ENCODE measurements around the gene MDM4. TPM values are rescaled to one million over a fixed set of nuclear protein-coding genes. Genes with fewer than 3 reads are reported as not detected.
A peak's percentile ranks its signal among the peaks of the same experiment; 100 is the strongest.

Gene MDM4
- total RNA-seq, 2 donors from 2014 or later: 65.5 to 161 TPM

- peak; percentile 31 for TF ChIP-seq CTCF (conservative IDR thresholded peaks at IDR 0.05)
- no peak overlapping the region for H3K4me3 Mint-ChIP-seq
- H3K27me3 Mint-ChIP-seq (ENCODE audit: insufficient read depth): peaks cover 2% of the 10 kb centered on the region
- H3K27ac ChIP-seq (ENCODE audit: low read depth, low read length): no peak overlapping the region
- 76 to 86% methylated on average over 4 to 7 of the region's 7 CpGs for WGBS, 2 experiments (ENCODE audit: insufficient coverage in 1 of 2, insufficient read length in 1 of 2)
- peaks cover 36% of the 10 kb centered on the region for H3K4me1 Mint-ChIP-seq
- H3K9me3 ChIP-seq (ENCODE audit: control insufficient read depth, low read length): no peaks in the 10 kb centered on the region
- no peaks in the 10 kb centered on the region for H3K9me3 Mint-ChIP-seq
- H3K4me3 ChIP-seq (ENCODE audit: low read length): no peak overlapping the region
- H3K36me3 ChIP-seq (ENCODE audit: control insufficient read depth, insufficient read depth, low read length): no peaks in the 10 kb centered on the region
- H3K9ac ChIP-seq (ENCODE audit: extremely low read depth, low read length, poor library complexity, severe bottlenecking): no peak overlapping the region
- H3K4me1 ChIP-seq (ENCODE audit: control insufficient read depth, insufficient read depth, low read length): peaks cover 5% of the 10 kb centered on the region
- H3K27ac Mint-ChIP-seq: no peak overlapping the region
- no peaks in the 10 kb centered on the region for H3K27me3 ChIP-seq (ENCODE audit: control insufficient read depth, insufficient read depth, low read length, poor library complexity, severe bottlenecking)
- no peak for DNase-seq
- no peaks in the 10 kb centered on the region for H3K36me3 Mint-ChIP-seq (ENCODE audit: low read depth)
Observed at GRCh38 chr1:204478172-204478899, 37.9 kb upstream of the MDM4 start.

- Mint-ChIP-seq H3K4me1 (peaks cover 36% of the 10 kb centered on the region), H3K4me3 (no peak overlapping the region), H3K9me3 (no peaks in the 10 kb centered on the region), H3K36me3 (ENCODE audit: low read depth) (no peaks in the 10 kb centered on the region), H3K27me3 (ENCODE audit: insufficient read depth) (peaks cover 2% of the 10 kb centered on the region), H3K27ac (no peak overlapping the region)
- Histone ChIP-seq H3K27me3 (ENCODE audit: control insufficient read depth, insufficient read depth, low read length, poor library complexity, severe bottlenecking) (no peaks in the 10 kb centered on the region), H3K4me1 (ENCODE audit: control insufficient read depth, insufficient read depth, low read length) (peaks cover 5% of the 10 kb centered on the region), H3K9ac (ENCODE audit: extremely low read depth, low read length, poor library complexity, severe bottlenecking) (no peak overlapping the region), H3K27ac (ENCODE audit: low read depth, low read length) (no peak overlapping the region), H3K9me3 (ENCODE audit: control insufficient read depth, low read length) (no peaks in the 10 kb centered on the region), H3K4me3 (ENCODE audit: low read length) (no peak overlapping the region), H3K36me3 (ENCODE audit: control insufficient read depth, insufficient read depth, low read length) (no peaks in the 10 kb centered on the region)
- WGBS, 2 experiments (ENCODE audit: insufficient coverage in 1 of 2, insufficient read length in 1 of 2): 90 to 91% methylated on average over 2 of the region's 2 CpGs
- TF ChIP-seq CTCF (conservative IDR thresholded peaks at IDR 0.05): no peak
- DNase-seq: no peak
Observed at GRCh38 chr1:204478921-204479320, 37.3 kb upstream of the MDM4 start.

- Mint-ChIP-seq H3K36me3 (ENCODE audit: low read depth) (no peaks in the 10 kb centered on the region), H3K27me3 (ENCODE audit: insufficient read depth) (peaks cover 2% of the 10 kb centered on the region), H3K27ac (no peak overlapping the region), H3K4me1 (peaks cover 31% of the 10 kb centered on the region), H3K4me3 (no peak overlapping the region), H3K9me3 (no peaks in the 10 kb centered on the region)
- no peak overlapping the region for H3K4me3 ChIP-seq (ENCODE audit: low read length)
- 91 to 99% methylated on average over 10 to 13 of the region's 13 CpGs for WGBS, 2 experiments (ENCODE audit: insufficient coverage in 1 of 2, insufficient read length in 1 of 2)
- no peak overlapping the region for H3K9ac ChIP-seq (ENCODE audit: extremely low read depth, low read length, poor library complexity, severe bottlenecking)
- no peaks in the 10 kb centered on the region for H3K27me3 ChIP-seq (ENCODE audit: control insufficient read depth, insufficient read depth, low read length, poor library complexity, severe bottlenecking)
- no peaks in the 10 kb centered on the region for H3K9me3 ChIP-seq (ENCODE audit: control insufficient read depth, low read length)
- DNase-seq: no peak
- TF ChIP-seq CTCF (conservative IDR thresholded peaks at IDR 0.05): no peak
- no peaks in the 10 kb centered on the region for H3K36me3 ChIP-seq (ENCODE audit: control insufficient read depth, insufficient read depth, low read length)
- H3K4me1 ChIP-seq (ENCODE audit: control insufficient read depth, insufficient read depth, low read length): peaks cover 5% of the 10 kb centered on the region
- H3K27ac ChIP-seq (ENCODE audit: low read depth, low read length): no peak overlapping the region
Observed at GRCh38 chr1:204479387-204480136, 36.6 kb upstream of the MDM4 start.
